DOHH2 (cell line): Measurements from ENCODE around the gene PLXNA1.

ENCODE experiments used
- H3F3A ChIP-seq: fragments of 200-600 bp; sonication (generic), shearing (Covaris generic); 2 replicates; pipeline ENCODE4 v1.6.0; 2016; ENCODE audit warnings: antibody characterized with exemption, mild to moderate bottlenecking; ENCODE audit not compliant: control insufficient read depth, insufficient read depth
- H3K27ac ChIP-seq: fragments of 200-600 bp; sonication (generic); 2 replicates; pipeline ENCODE4 v1.5.1; 2014; ENCODE audit warnings: low read depth, mild to moderate bottlenecking, low read length, moderate library complexity
- H3K27me3 ChIP-seq: fragments of 200-600 bp; sonication (generic); 2 replicates; pipeline ENCODE4 v1.6.1; 2014; ENCODE audit warnings: mild to moderate bottlenecking, low read length, mixed read lengths; ENCODE audit not compliant: control insufficient read depth
- H3K36me3 ChIP-seq: fragments of 200-600 bp; sonication (generic); 2 replicates; pipeline ENCODE4 v1.6.1; 2014; ENCODE audit warnings: mild to moderate bottlenecking, low read length, moderate library complexity, mixed read lengths; ENCODE audit not compliant: control insufficient read depth
- H3K4me1 ChIP-seq: fragments of 200-600 bp; sonication (generic); 2 replicates; pipeline ENCODE4 v1.6.1; 2014; ENCODE audit warnings: mild to moderate bottlenecking, low read length, mixed read lengths; ENCODE audit not compliant: control insufficient read depth
- H3K4me2 ChIP-seq: fragments of 200-600 bp; sonication (generic); 2 replicates; pipeline ENCODE4 v1.6.0; 2014; ENCODE audit warnings: mild to moderate bottlenecking, low read length, moderate library complexity
- H3K4me3 ChIP-seq: fragments of 200-600 bp; sonication (generic); 2 replicates; pipeline ENCODE4 v1.5.1; 2014; ENCODE audit warnings: mild to moderate bottlenecking, low read length, mixed read lengths
- H3K79me2 ChIP-seq: fragments of 200-600 bp; sonication (generic); 2 replicates; pipeline ENCODE4 v1.6.1; 2014; ENCODE audit warnings: mild to moderate bottlenecking, low read length, mixed read lengths; ENCODE audit not compliant: control insufficient read depth
- H3K9me2 ChIP-seq: fragments of 200-600 bp; sonication (generic); replicated peaks from 2 replicates; pipeline ENCODE4 v1.6.1; 2014; ENCODE audit warnings: mild to moderate bottlenecking, low read length, mixed read lengths; ENCODE audit not compliant: control insufficient read depth
- H3K9me3 ChIP-seq: fragments of 200-600 bp; sonication (generic); 2 replicates; pipeline ENCODE4 v1.6.1; 2014; ENCODE audit warnings: antibody characterized with exemption, low read length, mixed read lengths; ENCODE audit not compliant: control insufficient read depth, insufficient read depth
- H4K20me1 ChIP-seq: fragments of 200-600 bp; sonication (generic); 2 replicates; pipeline ENCODE4 v1.6.0; 2014; ENCODE audit warnings: low read depth, mild to moderate bottlenecking, antibody characterized with exemption, low read length, moderate library complexity; ENCODE audit not compliant: control insufficient read depth, insufficient read depth
- CTCF ChIP-seq: fragments of 200-600 bp; sonication (generic); IDR thresholded peaks from one replicate; pipeline ENCODE4 v1.5.1; 2014; ENCODE audit warnings: antibody characterized with exemption, mild to moderate bottlenecking, low read depth, low read length; ENCODE audit not compliant: poor library complexity, severe bottlenecking
- EZH2phosphoT487 ChIP-seq: fragments of 200-600 bp; sonication (generic); IDR thresholded peaks from 2 replicates; pipeline ENCODE4 v1.6.1; 2017; ENCODE audit warnings: borderline replicate concordance, mild to moderate bottlenecking, antibody characterized with exemption, low read length, moderate library complexity, mixed read lengths

Gene PLXNA1

DNA sequence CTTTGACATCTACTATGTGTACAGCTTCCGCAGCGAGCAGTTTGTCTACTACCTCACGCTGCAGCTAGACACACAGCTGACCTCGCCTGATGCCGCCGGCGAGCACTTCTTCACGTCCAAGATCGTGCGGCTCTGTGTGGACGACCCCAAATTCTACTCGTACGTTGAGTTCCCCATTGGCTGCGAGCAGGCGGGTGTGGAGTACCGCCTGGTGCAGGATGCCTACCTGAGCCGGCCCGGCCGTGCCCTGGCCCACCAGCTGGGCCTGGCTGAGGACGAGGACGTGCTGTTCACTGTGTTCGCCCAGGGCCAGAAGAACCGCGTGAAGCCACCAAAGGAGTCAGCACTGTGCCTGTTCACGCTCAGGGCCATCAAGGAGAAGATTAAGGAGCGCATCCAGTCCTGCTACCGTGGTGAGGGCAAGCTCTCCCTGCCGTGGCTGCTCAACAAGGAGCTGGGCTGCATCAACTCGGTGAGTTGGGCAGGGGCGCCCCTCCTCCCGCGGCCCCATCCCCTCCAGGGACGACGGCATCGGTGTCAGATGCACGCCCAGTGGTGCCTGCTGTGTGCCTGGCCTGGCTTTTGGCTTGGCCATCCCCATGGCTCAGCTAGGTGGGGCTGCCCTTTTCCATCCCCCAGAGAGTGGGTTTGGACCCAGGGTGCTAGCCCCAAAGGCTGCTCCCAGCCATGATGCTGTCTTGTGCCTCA is 6.6 kb downstream of the PLXNA1 start:
- no peak overlapping the region for H3K27ac ChIP-seq
- H3K4me2 ChIP-seq = no peak overlapping the region
- TF ChIP-seq CTCF (no peak), EZH2phosphoT487 (no peak)
- no peaks in the 10 kb centered on the region for H3F3A ChIP-seq
- H3K9me3 ChIP-seq = no peaks in the 10 kb centered on the region
- H3K4me3 ChIP-seq = no peak overlapping the region
- no peaks in the 10 kb centered on the region for H3K79me2 ChIP-seq
- no peaks in the 10 kb centered on the region for H3K27me3 ChIP-seq
- H4K20me1 ChIP-seq = 0 out of 2 replicates have a peak, but pooled peaks cover 6% of the 10 kb centered on the region
- no peaks in the 10 kb centered on the region for H3K36me3 ChIP-seq
- peaks cover 1% of the 10 kb centered on the region for H3K4me1 ChIP-seq
- no peaks in the 10 kb centered on the region for H3K9me2 ChIP-seq

DNA sequence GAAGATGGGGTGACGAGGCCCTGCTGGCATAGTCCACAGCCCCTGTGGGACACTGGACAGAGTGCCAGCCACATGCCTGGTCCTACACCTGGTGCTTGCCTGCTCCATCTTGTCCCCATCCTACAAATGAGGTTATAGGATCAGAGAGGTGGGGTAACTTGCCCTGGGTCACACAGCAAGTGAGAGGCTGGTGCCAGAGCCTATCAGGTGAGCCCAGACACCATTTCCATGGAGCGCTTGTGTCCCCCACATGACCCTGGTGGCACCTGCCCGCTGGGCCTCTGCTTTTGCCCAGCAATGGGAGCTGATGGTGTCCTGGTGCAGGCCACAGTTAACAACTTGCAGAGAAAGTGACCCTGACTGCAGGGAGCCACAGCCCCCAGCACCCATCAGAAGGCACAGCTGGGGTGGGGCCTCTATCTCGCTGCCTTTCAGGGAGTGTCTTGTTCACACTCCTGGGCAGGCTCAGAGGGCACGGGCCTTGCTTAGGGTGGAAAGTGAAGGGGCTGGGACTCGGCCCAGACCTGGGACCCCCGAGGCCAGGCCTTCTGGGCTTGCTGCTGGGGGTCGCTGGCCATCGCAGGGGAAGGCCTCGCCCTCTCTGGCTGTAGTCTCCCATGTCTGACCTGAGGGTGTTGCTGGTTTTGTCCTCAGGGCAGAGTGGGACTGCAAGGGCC is 7.2 kb downstream of the PLXNA1 start:
- no peak overlapping the region for H3K4me3 ChIP-seq
- no peak overlapping the region for H3K27ac ChIP-seq
- no peaks in the 10 kb centered on the region for H3K36me3 ChIP-seq
- H3F3A ChIP-seq = no peaks in the 10 kb centered on the region
- TF ChIP-seq CTCF (no peak), EZH2phosphoT487 (no peak)
- no peak overlapping the region for H3K4me2 ChIP-seq
- H3K27me3 ChIP-seq = no peaks in the 10 kb centered on the region
- H3K9me2 ChIP-seq = no peaks in the 10 kb centered on the region
- no peaks in the 10 kb centered on the region for H3K79me2 ChIP-seq
- H3K9me3 ChIP-seq = no peaks in the 10 kb centered on the region
- H3K4me1 ChIP-seq = peaks cover 8% of the 10 kb centered on the region
- H4K20me1 ChIP-seq = 0 out of 2 replicates have a peak, but pooled peaks cover 6% of the 10 kb centered on the region

GRCh38 chr3:126990890-126991289 is 8.0 kb downstream of the PLXNA1 start:
- Histone ChIP-seq H3K79me2 (no peaks in the 10 kb centered on the region), H3K27me3 (no peaks in the 10 kb centered on the region), H3F3A (no peaks in the 10 kb centered on the region), H4K20me1 (0 out of 2 replicates have a peak, but pooled peaks cover 6% of the 10 kb centered on the region), H3K27ac (no peak overlapping the region), H3K4me3 (no peak overlapping the region), H3K36me3 (no peaks in the 10 kb centered on the region), H3K9me3 (no peaks in the 10 kb centered on the region), H3K9me2 (no peaks in the 10 kb centered on the region), H3K4me1 (peaks cover 13% of the 10 kb centered on the region), H3K4me2 (no peak overlapping the region)
- TF ChIP-seq EZH2phosphoT487 (no peak), CTCF (no peak)
